B cell (primary cell): ENCODE measurements around the gene MYL6. TPM values are rescaled to one million over a fixed set of nuclear protein-coding genes. Genes with fewer than 3 reads are reported as not detected.

ENCODE experiments used
- ATAC-seq: fragments of 200-7000 bp; cut with Tn5 transposase; one replicate; pipeline ENCODE4 v1.10.0; 2021; ENCODE audit warnings: low read depth, mild to moderate bottlenecking, moderate number of reproducible peaks, moderate library complexity
- CTCF ChIA-PET: fragments of 350-600 bp; sonication (Branson Sonifier 250); formaldehyde crosslinking; loops from one replicate; lab custom pipeline; 2021; ENCODE audit warnings: antibody characterized with exemption, inconsistent platforms; lab: Charles Lee
- POLR2A ChIA-PET: fragments of 350-600 bp; sonication (Branson Sonifier 250); formaldehyde crosslinking; loops from one replicate; lab custom pipeline; 2021; ENCODE audit warnings: antibody characterized with exemption; lab: Charles Lee
- DNase-seq: peaks from one replicate; pipeline ENCODE4 v3.0.0; 2013
- H2AFZ ChIP-seq: 2 replicates; pipeline ENCODE4 v1.6.1; 2012; ENCODE audit warnings: mild to moderate bottlenecking, low read depth, low read length; ENCODE audit not compliant: insufficient read depth, poor library complexity, severe bottlenecking
- H3K27ac ChIP-seq, 2 donors: 1 replicate in 1 of 2; 2 replicates in 1 of 2; pipeline ENCODE4 v1.5.1; 2012 to 2013; ENCODE audit warnings: low read length in 2 of 2, mild to moderate bottlenecking in 2 of 2, moderate library complexity in 1 of 2
- H3K27me3 ChIP-seq, 4 experiments: fragments of 200-600 bp in 1 of 4; sonication (generic) in 1 of 4; replicated peaks in 1 of 4; 1 replicate in 2 of 4; 2 replicates in 2 of 4; pipeline versions ENCODE4 v1.6.1 to v1.7.0; 2013 to 2016; ENCODE audit warnings: low read length in 3 of 4, mild to moderate bottlenecking in 2 of 4, mixed read lengths in 1 of 4, moderate library complexity in 1 of 4; ENCODE audit not compliant: insufficient read depth in 4 of 4, control insufficient read depth in 3 of 4; ENCODE audit errors: control extremely low read depth in 1 of 4
- H3K36me3 ChIP-seq, 2 experiments: replicated peaks in 1 of 2; 1 replicate in 1 of 2; 2 replicates in 1 of 2; pipeline versions ENCODE4 v1.6.1 to v1.7.1; 2013; ENCODE audit warnings: low read length in 1 of 2; ENCODE audit not compliant: insufficient read depth in 2 of 2, control insufficient read depth in 1 of 2; ENCODE audit errors: control extremely low read depth in 1 of 2, extremely low read depth in 1 of 2
- H3K4me1 ChIP-seq, 2 donors: fragments of 200-600 bp in 1 of 2; sonication (generic) in 1 of 2; 1 replicate in 1 of 2; 2 replicates in 1 of 2; pipeline versions ENCODE4 v1.5.1 to v1.6.1; 2013 to 2017; ENCODE audit warnings: low read length in 2 of 2; ENCODE audit not compliant: control insufficient read depth in 2 of 2, insufficient read depth in 2 of 2
- H3K4me2 ChIP-seq: replicated peaks from 2 replicates; pipeline ENCODE3; 2012; ENCODE audit warnings: mild to moderate bottlenecking, low read depth, low read length; ENCODE audit not compliant: poor library complexity, severe bottlenecking
- H3K4me3 ChIP-seq, 5 experiments: fragments of 200-600 bp in 1 of 5; sonication (generic) in 1 of 5; 1 replicate in 3 of 5; 2 replicates in 2 of 5; pipeline versions ENCODE4 v1.5.1 to v1.7.0; 2011 to 2016; ENCODE audit warnings: low read length in 4 of 5, mild to moderate bottlenecking in 4 of 5, low read depth in 2 of 5, control low read depth in 1 of 5, moderate library complexity in 1 of 5; ENCODE audit not compliant: insufficient read depth in 1 of 5; ENCODE audit errors: control extremely low read depth in 1 of 5, extremely low read depth in 1 of 5
- H3K79me2 ChIP-seq: fragments of 200-600 bp; sonication (generic); one replicate; pipeline ENCODE4 v1.6.0; 2016; ENCODE audit warnings: low read length; ENCODE audit not compliant: control insufficient read depth, insufficient read depth
- H3K9ac ChIP-seq: fragments of 200-600 bp; sonication (generic); 2 replicates; pipeline ENCODE4 v1.6.1; 2017; ENCODE audit warnings: mild to moderate bottlenecking, low read length, moderate library complexity
- H3K9me3 ChIP-seq, 3 donors: one replicate each; pipeline versions ENCODE4 v1.6.1 to v1.7.1; 2013; ENCODE audit warnings: low read length in 2 of 3; ENCODE audit not compliant: control insufficient read depth in 2 of 3, insufficient read depth in 1 of 3; ENCODE audit errors: control extremely low read depth in 1 of 3
- H4K20me1 ChIP-seq: 2 replicates; pipeline ENCODE4 v1.6.0; 2012; ENCODE audit warnings: mild to moderate bottlenecking, low read length; ENCODE audit not compliant: insufficient read depth, control insufficient read depth, poor library complexity, severe bottlenecking
- H3K27ac Mint-ChIP-seq: one replicate; pipeline ENCODE4 v1.8.0; 2021; ENCODE audit warnings: mixed read lengths
- H3K27me3 Mint-ChIP-seq: one replicate; pipeline ENCODE4 v1.8.0; 2021; ENCODE audit warnings: mixed read lengths
- H3K4me1 Mint-ChIP-seq: one replicate; pipeline ENCODE4 v1.8.0; 2021; ENCODE audit warnings: mixed read lengths
- H3K4me3 Mint-ChIP-seq: one replicate; pipeline ENCODE4 v1.8.0; 2021; ENCODE audit warnings: mixed read lengths
- H3K9me3 Mint-ChIP-seq: one replicate; pipeline ENCODE4 v1.8.0; 2022; ENCODE audit warnings: mixed read lengths; ENCODE audit not compliant: insufficient read depth
- EZH2 ChIP-seq: IDR thresholded peaks from 2 replicates; pipeline ENCODE4 v1.6.1; 2012; ENCODE audit warnings: borderline replicate concordance, low read depth, mild to moderate bottlenecking, moderate library complexity, low read length; ENCODE audit not compliant: insufficient read depth, poor library complexity, severe bottlenecking
- WGBS: methylation state at CpG from one replicate; pipeline ENCODE4 v1.1.5; 2013; ENCODE audit warnings: missing lambda C conversion rate; ENCODE audit not compliant: insufficient coverage; 5-methylcytosine and 5-hydroxymethylcytosine counted together
- intact Hi-C: fragments of 100-400 bp; cut with micrococcal nuclease; formaldehyde crosslinking; loops from one replicate; pipeline ENCODE4 v1.10.0; 2022
- polyA plus RNA-seq: library from polyadenylated mRNA; depleted of rRNA; stranded (reverse); fragments of >200 nt; gene quantifications from 2 replicates; pipeline ENCODE4 v1.2.3, GENCODE V29; 2012
- total RNA-seq, 2 donors: library from RNA; stranded (reverse); fragments of 120-200 nt in 1 of 2; gene quantifications; 1 replicate in 1 of 2; 2 replicates in 1 of 2; pipeline versions ENCODE4 v1.2.3 to v1.2.4, GENCODE V29; 2013 to 2022
- TF ChIP-seq, protein P1 (sequence below): fragments of 200-600 bp; IDR thresholded peaks from one replicate; pipeline ENCODE4 v1.8.0; 2022; ENCODE audit warnings: antibody characterized with exemption, mild to moderate bottlenecking

The MYL6 gene
- total and polyA plus RNA-seq, 2 donors (not counting 1 experiment from before 2014, with no cell fraction given), result 675 to 711 TPM

GRCh38 chr12:56117778-56118687, 40.1 kb upstream of the MYL6 start, which contains the start of gene ZC3H10:
ZC3H10 (plus strand) TSS chr12:56118266; CDS start chr12:56120563, 2,297 bp downstream.
- H3K4me3 Mint-ChIP-seq, result peak within 1 kb of the TSS; percentile 99
- Histone ChIP-seq H3K27me3 (no peaks in the 10 kb centered on the region), H4K20me1 (peaks cover 4% of the 10 kb centered on the region), H3K36me3 (peaks cover 0 to 36% of the 10 kb centered on the region in 2 experiments), H3K4me3 (peak within 1 kb of the TSS; percentile 66 to 99 (median 97)), H2AFZ (peak within 1 kb of the TSS; percentile 79), H3K79me2 (peaks cover 48% of the 10 kb centered on the region), H3K27ac (peak within 1 kb of the TSS; percentile 94 to 95), H3K9ac (peak within 1 kb of the TSS; percentile 95), H3K4me2 (peak within 1 kb of the TSS; percentile 85), H3K4me1 (peaks cover 17 to 30% of the 10 kb centered on the region in 2 donors), H3K9me3 (no peaks in the 10 kb centered on the region)
- DNase-seq (peak; percentile 99), ATAC-seq (peak; percentile 76)
- no peak for TF ChIP-seq EZH2
- TF ChIP-seq, protein P1, sequence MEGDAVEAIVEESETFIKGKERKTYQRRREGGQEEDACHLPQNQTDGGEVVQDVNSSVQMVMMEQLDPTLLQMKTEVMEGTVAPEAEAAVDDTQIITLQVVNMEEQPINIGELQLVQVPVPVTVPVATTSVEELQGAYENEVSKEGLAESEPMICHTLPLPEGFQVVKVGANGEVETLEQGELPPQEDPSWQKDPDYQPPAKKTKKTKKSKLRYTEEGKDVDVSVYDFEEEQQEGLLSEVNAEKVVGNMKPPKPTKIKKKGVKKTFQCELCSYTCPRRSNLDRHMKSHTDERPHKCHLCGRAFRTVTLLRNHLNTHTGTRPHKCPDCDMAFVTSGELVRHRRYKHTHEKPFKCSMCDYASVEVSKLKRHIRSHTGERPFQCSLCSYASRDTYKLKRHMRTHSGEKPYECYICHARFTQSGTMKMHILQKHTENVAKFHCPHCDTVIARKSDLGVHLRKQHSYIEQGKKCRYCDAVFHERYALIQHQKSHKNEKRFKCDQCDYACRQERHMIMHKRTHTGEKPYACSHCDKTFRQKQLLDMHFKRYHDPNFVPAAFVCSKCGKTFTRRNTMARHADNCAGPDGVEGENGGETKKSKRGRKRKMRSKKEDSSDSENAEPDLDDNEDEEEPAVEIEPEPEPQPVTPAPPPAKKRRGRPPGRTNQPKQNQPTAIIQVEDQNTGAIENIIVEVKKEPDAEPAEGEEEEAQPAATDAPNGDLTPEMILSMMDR, result peak; percentile 61
- ChIA-PET POLR2A (interaction anchor here (0.6 to 4.4 kb wide), 18 partner anchors 10 to 516 kb away, joined by 3 to 49 read pairs (median 6); partner anchors contain the start of genes ANKRD52, ESYT1, MYL6 and MYL6B), CTCF (interaction anchor here (0.6 to 13.8 kb wide), 38 partner anchors 9 to 993 kb away, joined by 3 to 247 read pairs (median 4); partner anchors contain the start of genes ANKRD52, CNPY2, ERBB3 and ESYT1)
- no peaks in the 10 kb centered on the region for H3K9me3 Mint-ChIP-seq
- intact Hi-C loops, result loop anchor here (1.0 to 5.0 kb wide), 17 partner anchors 8 to 1634 kb away; partner anchors contain the start of genes ANKRD52, CDK4, COQ10A and CS
- no peaks in the 10 kb centered on the region for H3K27me3 Mint-ChIP-seq
- under 1% methylated on average over 60 of the region's 61 CpGs for whole genome bisulfite sequencing
- peak within 1 kb of the TSS; percentile 99 for H3K27ac Mint-ChIP-seq
- peaks cover 36% of the 10 kb centered on the region for H3K4me1 Mint-ChIP-seq
